Activated CD8-positive, alpha-beta memory T cell treated with anti-CD3 and anti-CD28 coated beads, Interleukin-2, amount 50 U/mL, for 4 hours (primary cell): ENCODE data around the gene LSP1.

Experiments used
- DNase-seq: peaks from one replicate; pipeline ENCODE4 v3.0.0-alpha.2; 2020

LSP1 gene

GRCh38 chr11:1838077-1838425 lies 14.8 kb upstream of the LSP1 start:
- DNase-seq, result no peak

- no peak for DNase-seq
Measured at GRCh38 chr11:1838426-1839144, 14.3 kb upstream of the LSP1 start, which contains the start of gene TNNI2. Gene TNNI2, plus strand, starts transcription at chr11:1838981. Its CDS starts 716 bp downstream, at chr11:1839697.

- no peak for DNase-seq
Measured at GRCh38 chr11:1839204-1839923, 13.5 kb upstream of the LSP1 start.

GRCh38 chr11:1839924-1840779 lies 12.7 kb upstream of the LSP1 start:
- DNase-seq, result no peak

- DNase-seq, result no peak
Measured at GRCh38 chr11:1840780-1841480, 12.0 kb upstream of the LSP1 start.

- DNase-seq, result no peak
Measured at GRCh38 chr11:1841511-1842148, 11.3 kb upstream of the LSP1 start.

GRCh38 chr11:1842149-1843097 lies 10.5 kb upstream of the LSP1 start:
- DNase-seq, result no peak

- DNase-seq, result no peak
Measured at GRCh38 chr11:1843098-1843473, 9.8 kb upstream of the LSP1 start.

GRCh38 chr11:1843796-1844195 lies 9.1 kb upstream of the LSP1 start:
- no peak for DNase-seq

GRCh38 chr11:1844221-1845094 lies 8.4 kb upstream of the LSP1 start:
- no peak for DNase-seq

GRCh38 chr11:1845095-1845429 lies 7.8 kb upstream of the LSP1 start:
- DNase-seq, result no peak

- DNase-seq, result no peak
Measured at GRCh38 chr11:1845561-1846452, 7.1 kb upstream of the LSP1 start.

GRCh38 chr11:1846453-1846932 lies 6.4 kb upstream of the LSP1 start:
- DNase-seq, result no peak

- no peak for DNase-seq
Measured at GRCh38 chr11:1847006-1847735, 5.7 kb upstream of the LSP1 start.

- DNase-seq, result no peak
Measured at GRCh38 chr11:1847926-1848639, 4.8 kb upstream of the LSP1 start.

- DNase-seq, result no peak
Measured at GRCh38 chr11:1848640-1849430, 4.0 kb upstream of the LSP1 start.
